GM19455 (cell line): Measurements from ENCODE around the gene NXF1.

Experiments
- ATAC-seq: cut with Tn5 transposase; IDR thresholded peaks from one replicate; pipeline ENCODE4 v1.9.1; 2021; ENCODE audit not compliant: unreplicated experiment

NXF1 gene

GRCh38 chr11:62747475-62748160 lies 57.6 kb downstream of the NXF1 start:
- no peak for ATAC-seq
